H1 (cell line): ENCODE data around the gene NFKBIE. TPM values are rescaled to one million over a fixed set of nuclear protein-coding genes. Genes with fewer than 3 reads are reported as not detected.

ENCODE experiments used
- ATF3 ChIP-seq: IDR thresholded peaks from 2 replicates; pipeline ENCODE4 v1.6.1; 2011; ENCODE audit warnings: low read depth, mild to moderate bottlenecking, low read length; ENCODE audit not compliant: insufficient read depth
- CBX5 ChIP-seq: fragments of 300-800, 300-1000 bp; sonication (generic); IDR thresholded peaks from 2 replicates; pipeline ENCODE4 v1.7.1; 2016; ENCODE audit warnings: antibody characterized with exemption, low read length, low read depth
- E2F6 ChIP-seq: IDR thresholded peaks from 2 replicates; pipeline ENCODE4 v1.6.1; 2012; ENCODE audit warnings: inconsistent platforms
- EGR1 ChIP-seq: IDR thresholded peaks from 2 replicates; pipeline ENCODE4 v1.6.1; 2011; ENCODE audit warnings: low read depth, low read length, borderline replicate concordance
- POLR2A ChIP-seq, 2 experiments: IDR thresholded peaks; 1 replicate in 1 of 2; 2 replicates in 1 of 2; pipeline ENCODE4 v1.6.1; 2011; ENCODE audit warnings: low read depth in 2 of 2, low read length in 2 of 2, mild to moderate bottlenecking in 2 of 2; ENCODE audit errors: control extremely low read depth in 1 of 2
- SIN3A ChIP-seq, 2 experiments: IDR thresholded peaks in 1 of 2; conservative IDR thresholded peaks in 1 of 2; 2 replicates each; pipeline ENCODE4 v1.6.1; 2011 to 2012; ENCODE audit warnings: low read length in 2 of 2, improper control_type of control experiment in 1 of 2, low read depth in 1 of 2, mild to moderate bottlenecking in 1 of 2
- SIRT6 ChIP-seq: IDR thresholded peaks from one replicate; pipeline ENCODE4 v1.7.1; 2012; ENCODE audit warnings: low read length, inconsistent platforms
- polyA plus RNA-seq, 7 experiments: library from polyadenylated mRNA; depleted of rRNA in 3 of 7; stranded (reverse) in 5 of 7; unstranded in 2 of 7; fragments of >200 nt in 5 of 7; fragments of 200-250 nt in 2 of 7; gene quantifications; 1 replicate in 5 of 7; 2 replicates in 1 of 7; 4 replicates in 1 of 7; pipeline versions ENCODE4 v1.2.1 to v1.2.3, GENCODE V29; 2011 to 2013; ENCODE audit warnings: missing spikeins in 2 of 7, mixed read lengths in 2 of 7
- total RNA-seq: library from RNA; stranded (reverse); fragmentation: NEBNext Ultra II Directional; extraction: Animal tissue kit (Norgen Biotek cat#: 25700); gene quantifications from 2 replicates; pipeline ENCODE4 v1.2.1, GENCODE V29; 2021
- TF ChIP-seq, protein P1 (sequence below): fragments of 300-600 bp; sonication (generic); IDR thresholded peaks from 2 replicates; pipeline ENCODE4 v1.7.1; 2012; ENCODE audit warnings: low read length, moderate library complexity, mild to moderate bottlenecking, inconsistent platforms; ENCODE audit not compliant: insufficient replicate concordance

Gene NFKBIE
- total and polyA plus RNA-seq, 2 of the 8 experiments (the other 6 are each of a cell fraction or from before 2014, with no cell fraction given) = 13.5 to 19.2 TPM

GRCh38 chr6:44255871-44256774 is 9.2 kb downstream of the NFKBIE start (continued):
- TF ChIP-seq, protein P1, sequence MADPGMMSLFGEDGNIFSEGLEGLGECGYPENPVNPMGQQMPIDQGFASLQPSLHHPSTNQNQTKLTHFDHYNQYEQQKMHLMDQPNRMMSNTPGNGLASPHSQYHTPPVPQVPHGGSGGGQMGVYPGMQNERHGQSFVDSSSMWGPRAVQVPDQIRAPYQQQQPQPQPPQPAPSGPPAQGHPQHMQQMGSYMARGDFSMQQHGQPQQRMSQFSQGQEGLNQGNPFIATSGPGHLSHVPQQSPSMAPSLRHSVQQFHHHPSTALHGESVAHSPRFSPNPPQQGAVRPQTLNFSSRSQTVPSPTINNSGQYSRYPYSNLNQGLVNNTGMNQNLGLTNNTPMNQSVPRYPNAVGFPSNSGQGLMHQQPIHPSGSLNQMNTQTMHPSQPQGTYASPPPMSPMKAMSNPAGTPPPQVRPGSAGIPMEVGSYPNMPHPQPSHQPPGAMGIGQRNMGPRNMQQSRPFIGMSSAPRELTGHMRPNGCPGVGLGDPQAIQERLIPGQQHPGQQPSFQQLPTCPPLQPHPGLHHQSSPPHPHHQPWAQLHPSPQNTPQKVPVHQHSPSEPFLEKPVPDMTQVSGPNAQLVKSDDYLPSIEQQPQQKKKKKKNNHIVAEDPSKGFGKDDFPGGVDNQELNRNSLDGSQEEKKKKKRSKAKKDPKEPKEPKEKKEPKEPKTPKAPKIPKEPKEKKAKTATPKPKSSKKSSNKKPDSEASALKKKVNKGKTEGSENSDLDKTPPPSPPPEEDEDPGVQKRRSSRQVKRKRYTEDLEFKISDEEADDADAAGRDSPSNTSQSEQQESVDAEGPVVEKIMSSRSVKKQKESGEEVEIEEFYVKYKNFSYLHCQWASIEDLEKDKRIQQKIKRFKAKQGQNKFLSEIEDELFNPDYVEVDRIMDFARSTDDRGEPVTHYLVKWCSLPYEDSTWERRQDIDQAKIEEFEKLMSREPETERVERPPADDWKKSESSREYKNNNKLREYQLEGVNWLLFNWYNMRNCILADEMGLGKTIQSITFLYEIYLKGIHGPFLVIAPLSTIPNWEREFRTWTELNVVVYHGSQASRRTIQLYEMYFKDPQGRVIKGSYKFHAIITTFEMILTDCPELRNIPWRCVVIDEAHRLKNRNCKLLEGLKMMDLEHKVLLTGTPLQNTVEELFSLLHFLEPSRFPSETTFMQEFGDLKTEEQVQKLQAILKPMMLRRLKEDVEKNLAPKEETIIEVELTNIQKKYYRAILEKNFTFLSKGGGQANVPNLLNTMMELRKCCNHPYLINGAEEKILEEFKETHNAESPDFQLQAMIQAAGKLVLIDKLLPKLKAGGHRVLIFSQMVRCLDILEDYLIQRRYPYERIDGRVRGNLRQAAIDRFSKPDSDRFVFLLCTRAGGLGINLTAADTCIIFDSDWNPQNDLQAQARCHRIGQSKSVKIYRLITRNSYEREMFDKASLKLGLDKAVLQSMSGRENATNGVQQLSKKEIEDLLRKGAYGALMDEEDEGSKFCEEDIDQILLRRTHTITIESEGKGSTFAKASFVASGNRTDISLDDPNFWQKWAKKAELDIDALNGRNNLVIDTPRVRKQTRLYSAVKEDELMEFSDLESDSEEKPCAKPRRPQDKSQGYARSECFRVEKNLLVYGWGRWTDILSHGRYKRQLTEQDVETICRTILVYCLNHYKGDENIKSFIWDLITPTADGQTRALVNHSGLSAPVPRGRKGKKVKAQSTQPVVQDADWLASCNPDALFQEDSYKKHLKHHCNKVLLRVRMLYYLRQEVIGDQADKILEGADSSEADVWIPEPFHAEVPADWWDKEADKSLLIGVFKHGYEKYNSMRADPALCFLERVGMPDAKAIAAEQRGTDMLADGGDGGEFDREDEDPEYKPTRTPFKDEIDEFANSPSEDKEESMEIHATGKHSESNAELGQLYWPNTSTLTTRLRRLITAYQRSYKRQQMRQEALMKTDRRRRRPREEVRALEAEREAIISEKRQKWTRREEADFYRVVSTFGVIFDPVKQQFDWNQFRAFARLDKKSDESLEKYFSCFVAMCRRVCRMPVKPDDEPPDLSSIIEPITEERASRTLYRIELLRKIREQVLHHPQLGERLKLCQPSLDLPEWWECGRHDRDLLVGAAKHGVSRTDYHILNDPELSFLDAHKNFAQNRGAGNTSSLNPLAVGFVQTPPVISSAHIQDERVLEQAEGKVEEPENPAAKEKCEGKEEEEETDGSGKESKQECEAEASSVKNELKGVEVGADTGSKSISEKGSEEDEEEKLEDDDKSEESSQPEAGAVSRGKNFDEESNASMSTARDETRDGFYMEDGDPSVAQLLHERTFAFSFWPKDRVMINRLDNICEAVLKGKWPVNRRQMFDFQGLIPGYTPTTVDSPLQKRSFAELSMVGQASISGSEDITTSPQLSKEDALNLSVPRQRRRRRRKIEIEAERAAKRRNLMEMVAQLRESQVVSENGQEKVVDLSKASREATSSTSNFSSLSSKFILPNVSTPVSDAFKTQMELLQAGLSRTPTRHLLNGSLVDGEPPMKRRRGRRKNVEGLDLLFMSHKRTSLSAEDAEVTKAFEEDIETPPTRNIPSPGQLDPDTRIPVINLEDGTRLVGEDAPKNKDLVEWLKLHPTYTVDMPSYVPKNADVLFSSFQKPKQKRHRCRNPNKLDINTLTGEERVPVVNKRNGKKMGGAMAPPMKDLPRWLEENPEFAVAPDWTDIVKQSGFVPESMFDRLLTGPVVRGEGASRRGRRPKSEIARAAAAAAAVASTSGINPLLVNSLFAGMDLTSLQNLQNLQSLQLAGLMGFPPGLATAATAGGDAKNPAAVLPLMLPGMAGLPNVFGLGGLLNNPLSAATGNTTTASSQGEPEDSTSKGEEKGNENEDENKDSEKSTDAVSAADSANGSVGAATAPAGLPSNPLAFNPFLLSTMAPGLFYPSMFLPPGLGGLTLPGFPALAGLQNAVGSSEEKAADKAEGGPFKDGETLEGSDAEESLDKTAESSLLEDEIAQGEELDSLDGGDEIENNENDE = no peak
- TF ChIP-seq POLR2A (IDR thresholded peaks at IDR 0.05; ENCODE audit: control extremely low read depth in 1 of 2, low read depth in 2 of 2, low read length in 2 of 2) (peak in 1 of 2 experiments; percentile 76; a peak in 2 of 3 replicates), E2F6 (no peak), EGR1 (no peak), ATF3 (no peak), CBX5 (no peak), SIN3A (conservative IDR thresholded peaks at IDR 0.05 in 1 of 2, IDR thresholded peaks at IDR 0.05 in 1 of 2; ENCODE audit: low read depth in 1 of 2, low read length in 2 of 2) (no peak), SIRT6 (no peak)
